ENCODE data around the gene NDUFS7.

NDUFS7 gene

DNA sequence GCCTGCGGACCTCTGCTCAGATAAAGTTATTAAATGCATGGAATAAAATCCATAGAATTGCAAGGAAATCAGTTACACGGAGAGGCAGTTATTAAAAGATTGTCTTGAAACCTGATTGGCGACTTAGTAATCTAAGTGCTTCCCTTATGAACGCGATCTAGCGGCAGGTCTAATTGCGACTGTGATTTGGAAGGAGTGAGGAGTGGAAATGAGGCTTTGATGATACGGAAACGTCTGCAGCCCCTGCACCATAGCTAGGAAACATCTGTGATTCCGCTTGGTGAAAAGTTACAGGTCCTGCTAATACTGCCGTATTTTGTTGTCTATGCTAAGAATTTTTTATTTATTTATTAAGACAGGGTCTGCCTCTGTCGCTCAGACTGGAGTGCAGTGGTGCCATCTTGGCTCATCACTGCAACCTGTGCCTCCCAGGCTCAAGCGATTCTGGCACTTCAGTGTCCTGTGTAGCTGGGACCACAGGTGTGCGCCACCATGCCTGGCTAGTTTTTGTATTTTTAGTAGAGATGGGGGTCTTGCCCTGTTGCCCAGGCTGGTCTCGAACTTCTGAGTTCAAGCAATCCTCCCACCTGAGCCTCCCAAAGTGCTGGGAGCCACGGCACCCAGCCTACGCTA lies 887 bp downstream of the NDUFS7 start:
- no peak for DNase-seq (ENCODE audit: low spot score)

DNA sequence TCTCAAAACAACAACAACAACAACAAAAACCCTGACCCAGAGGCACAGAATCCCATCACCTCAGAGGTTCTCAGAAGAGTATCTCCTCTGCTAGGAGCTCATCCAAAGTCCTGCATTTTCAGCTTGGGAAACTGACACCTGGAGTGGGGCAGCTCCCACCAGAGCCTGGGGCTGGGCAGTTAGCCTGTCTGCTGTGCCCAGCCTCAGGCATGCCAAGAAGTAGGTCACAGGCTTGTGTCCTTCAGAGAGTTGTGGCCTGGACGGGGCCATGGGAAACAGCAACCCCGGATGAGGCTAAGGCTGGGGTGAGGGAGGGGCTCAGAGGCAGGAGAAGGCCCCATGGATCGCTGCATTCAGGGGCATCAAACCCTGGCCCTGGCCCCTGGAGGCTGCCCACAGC lies 2.1 kb downstream of the NDUFS7 start:
- DNase-seq (ENCODE audit: low spot score) = no peak

DNA sequence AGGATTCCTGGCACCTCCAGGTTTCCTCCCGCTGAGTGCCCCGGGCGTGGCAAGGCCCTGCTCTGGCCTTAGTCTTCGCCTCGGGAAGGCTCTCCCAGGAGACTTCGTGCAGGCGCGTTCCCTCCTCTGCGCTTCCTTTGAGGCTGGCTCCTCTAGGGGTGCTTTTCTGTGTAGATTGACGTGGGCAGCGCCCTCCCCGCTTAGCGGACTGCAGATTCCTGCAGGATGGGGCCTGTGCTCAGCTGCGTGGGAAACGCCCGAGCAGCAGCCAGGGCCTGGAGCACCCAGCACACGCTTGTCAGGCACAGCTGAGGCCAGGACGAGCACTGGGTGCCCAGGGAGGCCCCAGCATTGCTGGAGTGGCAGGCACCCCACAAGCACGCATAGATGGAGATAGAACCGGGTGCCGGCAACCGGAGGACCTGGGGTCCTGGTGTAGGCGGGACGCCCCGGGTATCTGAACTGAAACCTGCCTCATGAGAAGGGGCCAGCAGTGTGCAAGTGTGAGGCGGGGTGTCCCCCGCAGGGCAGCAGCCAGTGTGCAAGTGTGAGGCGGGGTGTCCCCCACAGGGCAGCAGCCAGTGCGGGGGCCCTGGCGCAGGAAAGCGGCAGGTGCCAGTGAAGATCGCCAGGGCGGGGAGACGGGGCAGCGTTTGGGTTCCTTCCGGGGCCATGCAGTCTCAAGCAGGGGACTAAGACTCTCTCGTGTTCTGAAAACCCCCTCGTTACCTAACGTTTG lies 3.4 kb downstream of the NDUFS7 start:
- DNase-seq (ENCODE audit: low spot score) = no peak

DNA sequence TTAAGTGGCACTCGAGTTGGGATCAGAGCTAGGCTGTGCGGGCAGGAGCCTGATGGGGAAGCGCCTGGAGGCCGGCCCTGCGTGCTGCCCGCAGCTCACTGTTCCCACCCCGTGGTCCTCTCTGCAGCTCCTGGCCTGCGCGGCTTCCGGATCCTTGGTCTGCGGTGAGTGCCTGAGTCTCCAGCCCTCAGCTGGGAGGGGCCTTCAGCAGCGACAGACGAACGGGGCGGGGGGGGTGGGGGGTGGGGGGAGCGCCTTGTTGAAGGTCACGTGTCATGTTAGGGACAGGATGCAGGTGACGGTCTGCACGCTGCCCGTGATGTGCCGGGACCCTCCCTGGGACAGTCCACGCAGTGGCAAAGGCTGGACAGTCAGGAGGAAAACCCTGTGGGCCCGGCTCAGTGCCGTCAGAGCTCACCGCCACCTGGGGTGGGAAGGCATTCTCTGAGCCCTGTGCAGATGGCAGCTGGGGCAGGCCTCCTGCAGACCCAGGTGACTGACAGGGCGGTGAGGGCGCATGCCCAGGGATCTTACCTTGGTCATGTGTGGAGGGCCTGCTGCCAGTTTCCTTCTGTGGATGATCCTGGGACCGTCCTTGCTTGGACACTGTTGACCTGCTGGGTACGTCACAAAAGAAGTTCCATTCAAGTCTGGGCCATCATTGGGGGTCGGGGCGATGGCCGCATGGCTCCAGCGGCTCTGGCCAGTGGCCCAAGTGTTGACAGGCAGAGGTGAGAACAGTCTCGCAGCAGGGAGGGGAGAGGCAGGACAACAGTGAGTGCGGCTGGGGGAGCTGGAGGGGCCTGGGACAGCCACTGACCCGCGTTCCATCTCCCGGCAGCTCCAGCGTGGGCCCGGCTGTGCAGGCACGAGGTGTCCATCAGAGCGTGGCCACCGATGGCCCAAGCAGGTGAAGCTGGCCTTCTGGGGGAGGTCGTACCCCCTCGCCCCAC lies 4.3 kb downstream of the NDUFS7 start:
- DNase-seq (ENCODE audit: low spot score) = no peak

DNA sequence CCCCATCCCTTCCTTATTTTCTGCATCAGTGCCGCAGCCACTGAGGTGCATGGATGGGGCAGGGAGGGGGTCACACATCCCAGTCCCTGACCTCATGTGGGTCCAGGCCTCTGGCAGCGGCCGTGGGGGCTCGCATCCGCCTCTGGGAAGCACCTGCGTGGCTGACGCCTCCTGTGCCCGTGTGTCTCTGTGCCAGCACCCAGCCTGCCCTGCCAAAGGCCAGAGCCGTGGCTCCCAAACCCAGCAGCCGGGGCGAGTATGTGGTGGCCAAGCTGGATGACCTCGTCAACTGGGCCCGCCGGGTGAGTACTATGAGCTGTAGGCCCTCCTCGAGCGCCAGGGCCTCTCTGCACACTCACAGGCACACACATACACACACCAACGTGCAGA lies 4.9 kb downstream of the NDUFS7 start:
- DNase-seq (ENCODE audit: low spot score) = no peak

DNA sequence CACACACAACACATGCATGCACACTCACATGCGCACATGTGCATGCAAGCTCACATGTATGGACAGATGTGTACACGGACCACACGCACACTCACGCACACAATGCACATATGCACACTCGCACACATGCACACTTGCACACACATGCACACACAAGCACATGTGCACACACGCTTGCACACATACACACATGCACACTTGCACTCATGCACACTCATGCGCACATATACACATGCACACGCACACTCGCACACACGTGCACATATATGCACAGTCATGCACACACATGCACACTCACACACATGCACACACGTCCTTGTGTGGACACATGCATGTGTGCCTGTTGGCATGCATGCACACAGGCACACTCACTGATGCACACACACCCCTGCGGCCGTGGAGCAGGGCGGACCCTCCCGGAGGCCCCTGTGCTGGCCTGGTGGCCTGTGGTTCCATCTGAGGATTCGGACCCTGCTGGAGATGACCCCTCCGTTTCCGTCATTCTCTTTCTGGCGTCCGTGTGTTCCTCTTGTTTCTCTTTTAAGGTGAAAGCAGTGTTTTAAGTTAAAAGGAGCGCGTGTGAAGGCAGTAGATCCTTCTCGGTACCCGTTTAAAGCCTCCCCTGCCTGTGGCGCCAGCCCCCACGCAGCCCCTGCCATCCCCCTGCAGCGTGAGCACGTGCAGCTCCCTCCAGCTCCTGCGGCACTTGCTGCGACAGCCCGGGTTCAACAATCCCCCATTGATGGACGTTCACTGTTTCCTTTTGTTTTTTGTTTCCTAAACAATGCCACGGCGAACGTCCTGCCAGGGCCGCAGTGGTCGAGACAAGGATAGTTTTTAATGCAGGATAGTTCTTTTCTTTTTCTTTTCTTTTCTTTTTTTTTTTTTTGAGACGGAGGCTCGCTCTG lies 5.6 kb downstream of the NDUFS7 start:
- DNase-seq (ENCODE audit: low spot score) = peak; percentile 89

DNA sequence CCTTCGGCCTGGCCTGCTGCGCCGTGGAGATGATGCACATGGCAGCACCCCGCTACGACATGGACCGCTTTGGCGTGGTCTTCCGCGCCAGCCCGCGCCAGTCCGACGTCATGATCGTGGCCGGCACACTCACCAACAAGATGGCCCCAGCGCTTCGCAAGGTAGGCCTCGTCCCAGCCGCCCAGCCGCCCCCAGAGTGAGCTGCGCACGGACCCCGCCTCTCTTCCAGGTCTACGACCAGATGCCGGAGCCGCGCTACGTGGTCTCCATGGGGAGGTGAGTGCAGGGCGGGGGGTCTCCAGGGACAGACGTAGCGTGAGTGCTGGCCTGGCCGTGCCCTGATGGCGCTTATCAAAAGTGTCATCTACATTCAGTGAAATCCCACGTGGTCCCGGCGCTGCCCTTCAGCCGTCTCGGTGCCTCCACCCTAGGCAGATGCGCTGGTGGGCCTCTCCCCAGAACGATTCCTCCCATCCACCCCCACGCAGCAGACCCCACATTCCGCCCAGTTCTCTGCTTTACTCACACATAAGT lies 7.2 kb downstream of the NDUFS7 start:
- no peak for DNase-seq (ENCODE audit: low spot score)

DNA sequence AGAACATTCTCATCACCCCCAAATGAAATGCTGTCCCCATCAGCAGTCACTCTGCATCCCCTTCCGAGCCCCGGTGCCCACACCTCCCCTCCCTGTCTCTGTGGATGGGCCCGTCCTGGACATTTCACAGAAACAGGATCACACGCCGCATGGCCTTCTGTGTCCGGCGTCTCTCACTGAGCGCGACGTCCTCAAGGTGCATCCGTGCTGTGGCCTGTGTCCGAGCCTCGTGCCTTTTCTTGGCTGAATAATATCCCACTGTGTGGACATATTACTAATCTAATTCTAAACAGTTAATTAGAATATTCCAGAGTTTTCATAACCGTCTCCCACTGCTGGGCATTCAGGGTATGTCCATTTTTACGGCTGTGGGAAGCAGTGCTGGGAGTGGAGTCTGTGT lies 8.7 kb downstream of the NDUFS7 start:
- DNase-seq (ENCODE audit: low spot score) = no peak

DNA sequence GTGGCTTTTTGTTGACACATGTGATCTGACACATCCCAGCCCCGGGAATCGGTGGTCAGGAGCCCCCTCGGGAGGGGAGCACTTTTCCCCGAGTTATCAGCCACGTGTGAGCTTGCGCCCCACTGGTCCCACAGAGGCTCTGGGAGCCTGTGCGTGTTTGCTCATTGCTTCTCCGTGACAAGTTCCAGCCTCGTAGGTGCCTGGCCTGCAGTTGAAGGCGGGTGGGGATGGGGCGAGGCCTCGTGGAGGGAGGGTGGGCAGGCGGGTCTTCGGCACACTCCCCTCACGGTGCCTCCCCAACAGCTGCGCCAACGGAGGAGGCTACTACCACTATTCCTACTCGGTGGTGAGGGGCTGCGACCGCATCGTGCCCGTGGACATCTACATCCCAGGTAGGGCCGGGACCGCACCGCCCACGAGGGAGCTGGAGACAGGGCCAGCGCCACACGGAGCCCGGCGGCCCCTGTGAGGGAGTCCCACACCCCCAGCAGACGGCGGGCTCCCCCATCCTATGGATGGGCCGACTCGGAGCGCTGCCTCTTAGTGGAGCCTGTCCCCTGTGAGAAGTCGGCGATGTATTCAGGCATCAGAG lies 9.3 kb downstream of the NDUFS7 start:
- DNase-seq (ENCODE audit: low spot score) = no peak

DNA sequence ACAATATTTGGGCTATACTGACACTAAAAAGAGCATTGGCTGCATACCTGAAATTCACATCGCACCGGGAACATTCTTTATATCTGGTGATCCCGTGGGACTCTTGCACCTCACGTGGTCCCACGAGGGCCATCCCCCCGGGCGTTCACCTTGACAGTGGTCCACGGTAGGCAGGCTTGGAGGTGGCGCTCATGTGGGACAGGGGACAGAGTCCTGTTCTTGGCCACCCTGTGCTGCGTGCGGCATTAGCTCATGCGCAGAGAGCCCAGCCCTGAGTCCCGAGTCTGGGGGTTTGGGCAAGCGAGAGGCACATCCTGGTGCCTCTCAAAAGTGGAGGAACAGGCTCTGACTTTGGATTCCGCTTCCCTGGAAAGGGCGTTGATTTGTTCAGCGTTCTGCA lies 10.1 kb downstream of the NDUFS7 start:
- no peak for DNase-seq (ENCODE audit: low spot score)

DNA sequence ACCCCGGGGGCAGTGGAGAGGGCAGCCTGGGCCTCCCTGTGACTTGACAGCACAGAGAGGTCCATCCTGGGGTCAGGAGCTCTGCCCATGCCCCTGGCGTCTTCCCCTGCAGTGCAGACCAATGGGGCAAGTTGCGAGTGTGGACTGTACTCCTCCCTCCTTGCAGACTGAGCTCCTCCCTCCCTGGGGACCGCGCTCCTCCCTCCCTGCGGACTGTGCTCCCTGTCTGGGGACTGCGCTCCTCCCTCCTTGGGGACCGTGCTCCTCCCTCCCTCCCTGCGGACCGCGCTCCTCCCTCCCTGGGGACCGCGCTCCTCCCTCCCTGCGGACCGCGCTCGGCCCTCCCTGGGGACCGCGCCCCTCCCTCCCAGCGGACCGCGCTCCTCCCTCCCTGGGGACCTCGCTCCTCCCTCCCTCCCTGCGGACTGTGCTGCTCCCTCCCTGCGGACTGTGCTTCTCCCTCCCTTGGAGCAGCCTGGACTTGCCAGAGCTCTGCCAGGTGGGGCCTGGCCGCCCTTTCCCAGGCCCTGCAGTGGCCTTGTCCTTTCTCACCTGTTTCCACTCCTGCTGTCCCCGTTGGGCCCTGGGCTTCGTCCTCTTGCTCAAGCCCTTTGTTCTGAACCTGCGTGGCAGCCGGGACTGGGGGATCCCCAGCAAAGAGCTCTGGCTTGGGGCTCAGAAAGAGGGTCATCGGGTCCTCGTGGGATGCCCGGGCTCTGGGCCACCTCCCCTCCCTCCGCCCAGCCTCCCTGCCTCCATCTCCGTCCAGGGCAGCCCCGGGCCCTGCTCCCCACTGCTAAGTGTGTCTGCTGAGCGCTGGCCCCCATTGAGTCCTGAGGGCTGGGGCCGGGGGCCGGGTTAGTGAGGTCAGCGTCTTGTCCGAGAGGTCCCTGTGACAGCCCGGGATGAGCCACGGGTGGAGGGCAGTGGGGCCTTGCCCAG lies 10.8 kb downstream of the NDUFS7 start:
- no peak for DNase-seq (ENCODE audit: low spot score)

DNA sequence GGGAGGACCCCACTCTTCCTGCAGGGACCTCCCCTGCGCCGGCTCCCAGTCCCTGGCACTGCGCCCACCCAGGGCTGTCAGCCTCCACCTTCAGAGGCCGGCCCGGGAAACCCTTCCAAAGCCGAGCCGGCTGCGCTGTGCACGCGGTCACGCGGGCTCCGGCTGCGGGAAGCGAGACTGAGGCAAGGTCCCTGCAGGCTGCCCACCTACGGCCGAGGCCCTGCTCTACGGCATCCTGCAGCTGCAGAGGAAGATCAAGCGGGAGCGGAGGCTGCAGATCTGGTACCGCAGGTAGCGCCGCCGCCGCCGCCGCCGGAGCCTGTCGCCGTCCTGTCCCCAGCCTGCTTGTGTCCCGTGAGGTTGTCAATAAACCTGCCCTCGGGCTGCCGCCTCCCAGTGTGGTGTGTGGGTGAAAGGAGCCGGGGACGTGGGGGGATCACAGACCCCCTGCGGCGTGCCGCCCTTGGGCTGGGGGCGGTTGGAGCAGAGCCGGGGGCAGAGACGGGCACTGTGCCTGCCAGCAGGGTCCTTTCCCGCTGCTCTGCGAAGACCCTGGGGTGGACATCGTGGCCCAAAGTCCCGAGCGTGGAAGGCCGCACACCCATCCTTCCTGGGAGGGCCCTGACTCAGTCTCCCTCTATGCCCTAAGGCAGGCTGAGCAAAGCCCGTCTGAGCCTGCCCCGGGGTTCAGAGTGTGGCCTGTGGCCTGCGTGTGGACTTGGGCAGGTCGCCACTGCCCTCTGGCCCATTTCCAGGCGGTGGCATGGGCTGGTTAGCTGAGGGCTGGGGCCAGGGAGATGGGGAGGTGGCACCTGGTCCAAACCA lies 11.7 kb downstream of the NDUFS7 start:
- no peak for DNase-seq (ENCODE audit: low spot score)

DNA sequence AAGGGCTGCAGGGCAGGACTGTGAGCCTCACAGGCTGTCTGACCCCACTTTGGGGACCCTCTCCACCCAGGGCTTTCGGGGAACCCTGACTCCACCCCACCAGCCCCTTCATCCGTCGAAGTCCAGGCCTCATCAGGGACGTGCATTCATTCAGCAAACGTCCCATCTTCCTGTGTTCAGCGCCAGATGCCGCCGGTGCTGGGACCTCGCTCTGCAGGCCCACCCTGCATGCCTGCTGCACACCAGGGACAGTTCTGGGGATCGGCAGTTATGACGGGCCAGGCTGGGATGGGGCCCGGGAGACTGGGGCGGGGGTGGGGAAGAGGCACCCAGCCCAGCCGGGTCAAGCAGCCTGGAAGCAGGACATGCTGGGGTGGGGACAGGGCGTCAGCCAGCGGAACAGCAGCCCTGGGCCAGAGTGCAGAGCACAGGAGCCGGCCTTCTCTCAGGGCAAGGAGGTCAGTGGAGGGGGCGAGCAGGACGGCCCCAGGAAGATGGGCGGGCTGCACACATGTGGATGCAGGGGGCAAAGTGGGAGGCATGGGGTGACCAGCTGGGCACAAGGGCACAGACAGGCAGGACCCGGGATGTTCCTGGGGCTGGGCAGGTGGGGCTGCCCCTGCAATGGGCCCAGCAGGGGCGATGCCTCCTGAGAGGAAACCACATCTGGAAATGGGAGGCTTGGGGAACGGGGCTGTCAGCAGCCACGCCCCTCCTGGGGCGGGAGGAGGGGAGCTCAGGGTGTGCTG lies 12.5 kb downstream of the NDUFS7 start:
- no peak for DNase-seq (ENCODE audit: low spot score)

DNA sequence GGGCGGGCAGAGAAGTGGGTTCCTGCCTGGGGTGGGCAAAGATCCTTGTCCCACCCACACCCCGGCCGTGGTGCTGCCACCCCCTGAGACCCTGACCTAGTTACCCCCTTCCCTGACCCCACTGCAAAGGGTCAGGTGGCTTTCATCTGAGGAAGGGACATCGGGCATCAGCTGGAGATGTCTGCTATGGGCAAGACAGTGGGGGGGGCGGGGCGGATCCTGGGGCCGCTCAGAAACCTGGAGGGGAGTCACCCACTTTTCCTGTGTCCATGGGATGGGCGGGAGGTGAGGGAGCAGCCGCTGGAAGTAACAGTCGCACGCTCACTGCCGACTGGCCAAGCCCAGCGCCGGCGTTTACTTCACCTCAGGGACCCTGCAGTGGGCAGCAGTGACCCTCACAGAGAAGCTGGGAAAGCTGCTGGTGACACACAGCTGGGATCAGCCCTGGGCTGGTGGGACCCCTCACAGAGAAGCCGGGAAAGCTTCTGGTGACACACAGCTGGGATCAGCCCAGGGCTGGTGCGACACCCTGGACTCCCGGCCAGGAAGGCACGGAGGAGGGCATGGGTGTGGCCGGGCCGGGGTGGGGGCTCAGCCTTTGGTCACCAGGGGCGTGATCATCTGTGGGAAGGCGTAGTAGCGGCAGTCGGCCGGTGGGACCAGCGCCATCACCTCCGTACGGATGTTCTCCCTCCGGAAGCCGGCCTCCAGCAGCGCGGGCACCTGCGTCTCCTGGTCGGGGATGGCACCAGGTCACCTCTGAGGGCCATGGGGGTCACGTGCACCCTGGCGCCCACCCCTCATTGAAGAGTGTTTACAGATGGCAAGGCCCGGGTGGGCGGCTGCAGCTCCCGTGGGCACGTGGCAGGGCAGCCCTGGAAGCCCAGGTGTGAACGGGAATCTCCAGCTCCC lies 13.3 kb downstream of the NDUFS7 start:
- no peak for DNase-seq (ENCODE audit: low spot score)

DNA sequence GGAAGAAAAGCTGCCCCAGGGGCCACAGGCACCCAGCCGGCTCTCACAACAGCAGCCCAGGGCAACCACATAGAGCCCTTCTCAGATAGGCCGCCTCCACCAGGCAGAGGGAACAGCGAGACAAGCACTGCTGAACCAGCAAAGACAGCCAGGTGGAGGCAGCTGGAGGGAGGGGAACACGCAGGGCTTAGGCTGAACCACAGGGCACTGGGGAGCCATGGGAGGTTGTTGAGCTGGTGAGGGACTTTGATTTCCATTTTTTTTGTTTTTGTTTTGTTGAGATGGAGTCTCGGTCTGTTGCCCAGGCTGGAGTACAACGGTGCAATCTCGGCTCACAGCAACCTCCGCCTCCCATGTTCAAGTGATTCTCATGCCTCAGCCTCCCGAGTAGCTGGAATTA lies 14.1 kb downstream of the NDUFS7 start:
- no peak for DNase-seq (ENCODE audit: low spot score)

DNA sequence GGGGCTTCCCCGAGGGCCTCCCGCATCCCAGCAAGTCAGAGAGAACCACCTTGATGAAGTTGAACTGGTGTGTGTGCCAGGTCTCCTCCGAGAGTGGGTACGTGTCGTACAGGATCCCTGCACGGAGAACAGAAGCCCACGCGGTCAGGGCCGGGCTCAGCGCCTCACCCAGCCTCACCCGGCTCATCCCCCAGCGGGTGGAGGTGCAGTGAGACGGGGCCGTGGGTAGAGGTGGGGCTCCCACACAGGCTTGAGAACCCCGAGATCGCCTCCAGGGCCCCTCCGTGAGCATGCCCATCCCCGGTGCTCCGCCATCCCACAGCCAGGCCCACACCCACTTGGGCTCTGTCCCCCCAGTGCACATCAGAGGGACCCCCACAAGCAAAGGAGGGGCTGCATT lies 15.4 kb downstream of the NDUFS7 start:
- no peak for DNase-seq (ENCODE audit: low spot score)

DNA sequence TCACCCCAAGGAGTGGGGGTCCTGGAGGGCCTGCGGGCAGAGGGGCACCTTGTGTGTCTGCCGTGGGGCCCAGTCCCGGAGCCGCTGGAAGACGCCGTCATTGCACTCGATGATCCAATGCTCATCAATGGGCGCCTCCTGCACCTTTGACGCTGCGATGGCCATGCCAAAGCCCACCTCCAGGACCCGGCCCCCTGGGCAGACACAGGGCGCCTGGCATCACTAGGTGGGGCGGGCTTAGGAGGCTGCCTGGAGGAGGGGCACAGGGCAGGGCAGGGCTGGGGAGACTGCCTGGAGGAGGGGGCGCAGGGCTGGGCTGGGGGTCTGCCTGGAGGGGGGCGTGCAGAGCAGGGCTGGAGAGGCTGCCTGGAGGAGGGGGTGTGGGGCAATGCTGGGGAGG lies 16.0 kb downstream of the NDUFS7 start:
- no peak for DNase-seq (ENCODE audit: low spot score)
